Duodenal mucosa (tissue), 2 donors: ENCODE results near the gene CHI3L2.

Source experiments
- H3K27ac ChIP-seq: one replicate; pipeline ENCODE4 v1.7.0; 2013; ENCODE audit warnings: low read depth, low read length
- H3K27me3 ChIP-seq, 2 donors: one replicate each; pipeline ENCODE4 v1.7.0; 2013; ENCODE audit warnings: low read length in 2 of 2, control low read depth in 1 of 2; ENCODE audit not compliant: insufficient read depth in 2 of 2, control insufficient read depth in 1 of 2
- H3K36me3 ChIP-seq, 2 donors: one replicate each; pipeline ENCODE4 v1.7.0; 2013; ENCODE audit warnings: low read length in 2 of 2, control low read depth in 1 of 2; ENCODE audit not compliant: insufficient read depth in 2 of 2, control insufficient read depth in 1 of 2
- H3K4me1 ChIP-seq, 2 donors: one replicate each; pipeline ENCODE4 v1.7.0; 2013; ENCODE audit warnings: low read length in 2 of 2, control low read depth in 1 of 2; ENCODE audit not compliant: insufficient read depth in 2 of 2, control insufficient read depth in 1 of 2
- H3K4me3 ChIP-seq, 2 donors: one replicate each; pipeline ENCODE4 v1.7.0; 2013; ENCODE audit warnings: low read length in 2 of 2, low read depth in 1 of 2
- H3K9ac ChIP-seq, 2 donors: one replicate each; pipeline ENCODE4 v1.7.0; 2013; ENCODE audit warnings: low read length in 2 of 2, low read depth in 1 of 2
- H3K9me3 ChIP-seq, 2 donors: one replicate each; pipeline ENCODE4 v1.7.0; 2013; ENCODE audit warnings: low read length in 2 of 2, control low read depth in 1 of 2; ENCODE audit not compliant: control insufficient read depth in 1 of 2

Gene CHI3L2

GRCh38 chr1:111271464-111271801 lies 43.9 kb downstream of the CHI3L2 start:
- Histone ChIP-seq H3K36me3 (no peaks in the 10 kb centered on the region), H3K27me3 (peaks cover 20 to 25% of the 10 kb centered on the region in 2 donors), H3K9ac (no peak overlapping the region), H3K4me3 (no peak overlapping the region), H3K27ac (no peak overlapping the region), H3K9me3 (no peaks in the 10 kb centered on the region), H3K4me1 (no peaks in the 10 kb centered on the region)

- no peak overlapping the region for H3K27ac ChIP-seq
- no peaks in the 10 kb centered on the region for H3K36me3 ChIP-seq
- no peak overlapping the region for H3K4me3 ChIP-seq
- no peaks in the 10 kb centered on the region for H3K9me3 ChIP-seq
- no peaks in the 10 kb centered on the region for H3K4me1 ChIP-seq
- H3K9ac ChIP-seq = no peak overlapping the region
- peaks cover 20 to 25% of the 10 kb centered on the region in 2 donors for H3K27me3 ChIP-seq
These were observed 44.6 kb downstream of the CHI3L2 start for GRCh38 chr1:111272081-111272480.

- H3K27me3 ChIP-seq = peaks cover 20 to 25% of the 10 kb centered on the region in 2 donors
- no peaks in the 10 kb centered on the region for H3K4me1 ChIP-seq
- no peaks in the 10 kb centered on the region for H3K36me3 ChIP-seq
- no peaks in the 10 kb centered on the region for H3K9me3 ChIP-seq
- no peak overlapping the region for H3K4me3 ChIP-seq
- no peak overlapping the region for H3K9ac ChIP-seq
- H3K27ac ChIP-seq = no peak overlapping the region
These were observed 47.1 kb downstream of the CHI3L2 start for GRCh38 chr1:111274653-111275052.

GRCh38 chr1:111275079-111275478 lies 47.6 kb downstream of the CHI3L2 start:
- Histone ChIP-seq H3K27me3 (peaks cover 18 to 22% of the 10 kb centered on the region in 2 donors), H3K9me3 (no peaks in the 10 kb centered on the region), H3K9ac (no peak overlapping the region), H3K4me3 (no peak overlapping the region), H3K27ac (no peak overlapping the region), H3K36me3 (no peaks in the 10 kb centered on the region), H3K4me1 (no peaks in the 10 kb centered on the region)

- Histone ChIP-seq H3K4me3 (no peak overlapping the region), H3K9ac (no peak overlapping the region), H3K36me3 (no peaks in the 10 kb centered on the region), H3K27ac (no peak overlapping the region), H3K27me3 (peaks cover 9 to 13% of the 10 kb centered on the region in 2 donors), H3K9me3 (no peaks in the 10 kb centered on the region), H3K4me1 (no peaks in the 10 kb centered on the region)
These were observed 48.4 kb downstream of the CHI3L2 start for GRCh38 chr1:111275780-111276433.

GRCh38 chr1:111279144-111279543 lies 51.6 kb downstream of the CHI3L2 start:
- H3K4me1 ChIP-seq = no peaks in the 10 kb centered on the region
- no peak overlapping the region for H3K4me3 ChIP-seq
- no peaks in the 10 kb centered on the region for H3K27me3 ChIP-seq
- H3K27ac ChIP-seq = no peak overlapping the region
- no peak overlapping the region for H3K9ac ChIP-seq
- H3K36me3 ChIP-seq = no peaks in the 10 kb centered on the region
- H3K9me3 ChIP-seq = no peaks in the 10 kb centered on the region

GRCh38 chr1:111280267-111280666 lies 52.8 kb downstream of the CHI3L2 start:
- H3K4me3 ChIP-seq = no peak overlapping the region
- H3K27ac ChIP-seq = no peak overlapping the region

GRCh38 chr1:111281411-111281810 lies 53.9 kb downstream of the CHI3L2 start:
- Histone ChIP-seq H3K27ac (no peak overlapping the region), H3K9me3 (no peaks in the 10 kb centered on the region), H3K4me3 (no peak overlapping the region), H3K36me3 (no peaks in the 10 kb centered on the region), H3K4me1 (no peaks in the 10 kb centered on the region), H3K9ac (no peak overlapping the region), H3K27me3 (no peaks in the 10 kb centered on the region)

More at GRCh38 chr1:111280267-111280666, 52.8 kb downstream of the CHI3L2 start:
- no peak overlapping the region for H3K9ac ChIP-seq
- no peaks in the 10 kb centered on the region for H3K9me3 ChIP-seq
- H3K27me3 ChIP-seq = no peaks in the 10 kb centered on the region
- no peaks in the 10 kb centered on the region for H3K4me1 ChIP-seq
- no peaks in the 10 kb centered on the region for H3K36me3 ChIP-seq

GRCh38 chr1:111283838-111284237 lies 56.3 kb downstream of the CHI3L2 start:
- no peak overlapping the region for H3K27ac ChIP-seq
- H3K27me3 ChIP-seq = no peaks in the 10 kb centered on the region
- no peaks in the 10 kb centered on the region for H3K36me3 ChIP-seq
- H3K4me1 ChIP-seq = no peaks in the 10 kb centered on the region
- no peaks in the 10 kb centered on the region for H3K9me3 ChIP-seq
- H3K9ac ChIP-seq = no peak overlapping the region
- no peak overlapping the region for H3K4me3 ChIP-seq

GRCh38 chr1:111285879-111286278 lies 58.4 kb downstream of the CHI3L2 start:
- no peak overlapping the region for H3K9ac ChIP-seq
- no peak overlapping the region for H3K4me3 ChIP-seq
- H3K27me3 ChIP-seq = no peaks in the 10 kb centered on the region
- H3K9me3 ChIP-seq = no peaks in the 10 kb centered on the region
- no peak overlapping the region for H3K27ac ChIP-seq
- no peaks in the 10 kb centered on the region for H3K36me3 ChIP-seq
- no peaks in the 10 kb centered on the region for H3K4me1 ChIP-seq

- no peaks in the 10 kb centered on the region for H3K9me3 ChIP-seq
- H3K4me1 ChIP-seq = no peaks in the 10 kb centered on the region
These were observed 59.4 kb downstream of the CHI3L2 start for GRCh38 chr1:111286912-111287311.

More at GRCh38 chr1:111286912-111287311, 59.4 kb downstream of the CHI3L2 start:
- H3K9ac ChIP-seq = no peak overlapping the region
- no peak overlapping the region for H3K4me3 ChIP-seq
- H3K36me3 ChIP-seq = no peaks in the 10 kb centered on the region
- no peaks in the 10 kb centered on the region for H3K27me3 ChIP-seq
- no peak overlapping the region for H3K27ac ChIP-seq
